DOHH2 (cell line): Measurements from ENCODE around the gene ARID1B.
A peak's percentile ranks its signal among the peaks of the same experiment; 100 is the strongest.

Source experiments
- H3F3A ChIP-seq: fragments of 200-600 bp; sonication (generic), shearing (Covaris generic); 2 replicates; pipeline ENCODE4 v1.6.0; 2016; ENCODE audit warnings: antibody characterized with exemption, mild to moderate bottlenecking; ENCODE audit not compliant: control insufficient read depth, insufficient read depth
- H3K27ac ChIP-seq: fragments of 200-600 bp; sonication (generic); 2 replicates; pipeline ENCODE4 v1.5.1; 2014; ENCODE audit warnings: low read depth, mild to moderate bottlenecking, low read length, moderate library complexity
- H3K27me3 ChIP-seq: fragments of 200-600 bp; sonication (generic); 2 replicates; pipeline ENCODE4 v1.6.1; 2014; ENCODE audit warnings: mild to moderate bottlenecking, low read length, mixed read lengths; ENCODE audit not compliant: control insufficient read depth
- H3K36me3 ChIP-seq: fragments of 200-600 bp; sonication (generic); 2 replicates; pipeline ENCODE4 v1.6.1; 2014; ENCODE audit warnings: mild to moderate bottlenecking, low read length, moderate library complexity, mixed read lengths; ENCODE audit not compliant: control insufficient read depth
- H3K4me1 ChIP-seq: fragments of 200-600 bp; sonication (generic); 2 replicates; pipeline ENCODE4 v1.6.1; 2014; ENCODE audit warnings: mild to moderate bottlenecking, low read length, mixed read lengths; ENCODE audit not compliant: control insufficient read depth
- H3K4me2 ChIP-seq: fragments of 200-600 bp; sonication (generic); 2 replicates; pipeline ENCODE4 v1.6.0; 2014; ENCODE audit warnings: mild to moderate bottlenecking, low read length, moderate library complexity
- H3K4me3 ChIP-seq: fragments of 200-600 bp; sonication (generic); 2 replicates; pipeline ENCODE4 v1.5.1; 2014; ENCODE audit warnings: mild to moderate bottlenecking, low read length, mixed read lengths
- H3K79me2 ChIP-seq: fragments of 200-600 bp; sonication (generic); 2 replicates; pipeline ENCODE4 v1.6.1; 2014; ENCODE audit warnings: mild to moderate bottlenecking, low read length, mixed read lengths; ENCODE audit not compliant: control insufficient read depth
- H3K9me2 ChIP-seq: fragments of 200-600 bp; sonication (generic); replicated peaks from 2 replicates; pipeline ENCODE4 v1.6.1; 2014; ENCODE audit warnings: mild to moderate bottlenecking, low read length, mixed read lengths; ENCODE audit not compliant: control insufficient read depth
- H3K9me3 ChIP-seq: fragments of 200-600 bp; sonication (generic); 2 replicates; pipeline ENCODE4 v1.6.1; 2014; ENCODE audit warnings: antibody characterized with exemption, low read length, mixed read lengths; ENCODE audit not compliant: control insufficient read depth, insufficient read depth
- H4K20me1 ChIP-seq: fragments of 200-600 bp; sonication (generic); 2 replicates; pipeline ENCODE4 v1.6.0; 2014; ENCODE audit warnings: low read depth, mild to moderate bottlenecking, antibody characterized with exemption, low read length, moderate library complexity; ENCODE audit not compliant: control insufficient read depth, insufficient read depth
- EZH2phosphoT487 ChIP-seq: fragments of 200-600 bp; sonication (generic); IDR thresholded peaks from 2 replicates; pipeline ENCODE4 v1.6.1; 2017; ENCODE audit warnings: borderline replicate concordance, mild to moderate bottlenecking, antibody characterized with exemption, low read length, moderate library complexity, mixed read lengths
- TF ChIP-seq, protein P1 (sequence below): fragments of 200-600 bp; sonication (generic); IDR thresholded peaks from one replicate; pipeline ENCODE4 v1.5.1; 2014; ENCODE audit warnings: antibody characterized with exemption, mild to moderate bottlenecking, low read depth, low read length; ENCODE audit not compliant: poor library complexity, severe bottlenecking

Gene ARID1B

DNA sequence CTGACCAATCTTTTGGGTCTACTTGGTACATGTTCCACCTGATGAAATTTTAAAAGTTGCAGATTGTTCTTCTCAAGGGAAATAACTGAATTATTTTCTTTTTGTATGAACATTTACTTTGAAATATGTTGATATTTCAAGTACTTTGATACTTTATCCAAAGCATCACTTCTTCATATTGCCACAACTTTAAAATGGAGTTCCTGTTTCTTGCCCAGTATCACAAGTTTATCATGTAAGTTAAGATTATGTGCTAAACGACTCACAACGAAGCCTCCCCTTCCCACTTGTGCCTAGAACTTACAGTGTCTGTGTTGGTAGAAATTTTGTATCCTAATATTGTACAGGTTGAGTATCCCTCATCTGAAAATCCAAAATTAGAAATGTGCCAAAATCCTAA, 108.4 kb downstream of the ARID1B start:
- H3K27me3 ChIP-seq = no peaks in the 10 kb centered on the region
- H3K4me2 ChIP-seq = peak overlapping the region; percentile 62
- no peak overlapping the region for H3K27ac ChIP-seq
- H4K20me1 ChIP-seq = peaks cover 20% of the 10 kb centered on the region
- peak overlapping the region; percentile 53 for H3K4me3 ChIP-seq
- no peaks in the 10 kb centered on the region; the same call in 1 of the 2 replicates for H3K36me3 ChIP-seq
- TF ChIP-seq, protein P1, sequence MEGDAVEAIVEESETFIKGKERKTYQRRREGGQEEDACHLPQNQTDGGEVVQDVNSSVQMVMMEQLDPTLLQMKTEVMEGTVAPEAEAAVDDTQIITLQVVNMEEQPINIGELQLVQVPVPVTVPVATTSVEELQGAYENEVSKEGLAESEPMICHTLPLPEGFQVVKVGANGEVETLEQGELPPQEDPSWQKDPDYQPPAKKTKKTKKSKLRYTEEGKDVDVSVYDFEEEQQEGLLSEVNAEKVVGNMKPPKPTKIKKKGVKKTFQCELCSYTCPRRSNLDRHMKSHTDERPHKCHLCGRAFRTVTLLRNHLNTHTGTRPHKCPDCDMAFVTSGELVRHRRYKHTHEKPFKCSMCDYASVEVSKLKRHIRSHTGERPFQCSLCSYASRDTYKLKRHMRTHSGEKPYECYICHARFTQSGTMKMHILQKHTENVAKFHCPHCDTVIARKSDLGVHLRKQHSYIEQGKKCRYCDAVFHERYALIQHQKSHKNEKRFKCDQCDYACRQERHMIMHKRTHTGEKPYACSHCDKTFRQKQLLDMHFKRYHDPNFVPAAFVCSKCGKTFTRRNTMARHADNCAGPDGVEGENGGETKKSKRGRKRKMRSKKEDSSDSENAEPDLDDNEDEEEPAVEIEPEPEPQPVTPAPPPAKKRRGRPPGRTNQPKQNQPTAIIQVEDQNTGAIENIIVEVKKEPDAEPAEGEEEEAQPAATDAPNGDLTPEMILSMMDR = no peak
- TF ChIP-seq EZH2phosphoT487 = no peak
- H3K9me2 ChIP-seq = no peaks in the 10 kb centered on the region
- H3K79me2 ChIP-seq = peaks cover 100% of the 10 kb centered on the region
- peaks cover 7% of the 10 kb centered on the region; the same call in 1 of the 2 replicates for H3F3A ChIP-seq
- H3K4me1 ChIP-seq = peaks cover 67% of the 10 kb centered on the region
- H3K9me3 ChIP-seq = no peaks in the 10 kb centered on the region

DNA sequence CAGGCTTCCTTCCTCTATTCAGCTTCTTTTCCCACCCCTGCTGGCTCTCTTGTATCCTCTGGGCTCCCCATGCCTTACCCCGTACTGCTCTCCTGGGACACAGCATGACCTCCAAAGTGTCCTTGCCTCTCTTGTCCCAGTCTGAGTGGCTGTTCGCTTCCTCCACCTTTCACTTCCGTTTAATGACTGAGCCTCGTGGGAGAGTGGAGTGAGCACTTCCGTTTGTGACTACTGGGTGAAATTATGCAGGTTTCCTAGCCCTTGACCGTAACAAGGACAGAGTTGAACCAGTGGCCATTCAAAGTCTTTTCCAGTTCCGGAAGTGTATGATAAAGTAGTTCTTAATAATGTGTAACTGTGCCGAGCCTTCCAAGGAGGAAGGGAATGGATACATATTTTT, 109.2 kb downstream of the ARID1B start:
- Histone ChIP-seq H3K36me3 (no peaks in the 10 kb centered on the region; the same call in 1 of the 2 replicates), H3K4me2 (peak overlapping the region; percentile 62), H3K9me2 (no peaks in the 10 kb centered on the region), H4K20me1 (peaks cover 15% of the 10 kb centered on the region), H3K27ac (0 out of 2 replicates have a peak overlapping the region, but pooled peaks have one; percentile 17), H3F3A (peaks cover 7% of the 10 kb centered on the region; the same call in 1 of the 2 replicates), H3K9me3 (no peaks in the 10 kb centered on the region), H3K4me3 (peak overlapping the region; percentile 53), H3K4me1 (peaks cover 60% of the 10 kb centered on the region), H3K79me2 (peaks cover 100% of the 10 kb centered on the region), H3K27me3 (no peaks in the 10 kb centered on the region)
- no peak for TF ChIP-seq EZH2phosphoT487
- TF ChIP-seq, protein P1 = no peak

DNA sequence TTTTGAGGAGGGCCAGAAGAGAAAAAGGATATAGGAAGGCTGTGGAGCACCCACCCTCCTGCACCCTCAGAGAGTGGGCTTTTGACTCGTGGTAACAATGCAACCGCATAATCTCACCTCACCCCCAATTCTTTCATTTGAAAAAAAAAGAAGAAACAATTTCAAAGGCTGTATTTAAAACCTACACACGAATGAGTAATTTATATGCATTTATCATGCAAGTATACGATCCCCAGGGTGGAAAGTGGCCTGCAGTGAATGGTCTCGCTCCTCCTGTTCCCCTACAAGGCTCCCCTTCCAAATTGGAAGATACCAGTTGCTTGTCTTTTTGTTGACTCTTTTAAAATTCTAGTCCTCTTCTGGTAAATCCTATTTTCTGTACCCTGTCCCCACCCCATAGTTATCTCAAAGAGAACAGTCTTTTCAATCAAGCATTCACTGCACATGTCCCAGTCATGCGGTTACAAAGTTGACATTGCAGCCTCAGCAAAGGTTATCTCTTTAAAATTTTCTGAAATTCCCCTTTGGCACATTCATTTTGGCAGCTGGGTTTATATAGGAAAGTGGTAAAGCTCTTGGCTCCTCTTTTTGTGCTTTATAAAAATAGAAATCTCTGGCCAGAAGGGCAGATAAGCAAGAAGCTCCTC, 110.6 kb downstream of the ARID1B start:
- TF ChIP-seq, protein P1 = no peak
- TF ChIP-seq EZH2phosphoT487 = no peak
- H3F3A ChIP-seq = peaks cover 7% of the 10 kb centered on the region; the same call in 1 of the 2 replicates
- no peaks in the 10 kb centered on the region; the same call in 1 of the 2 replicates for H3K36me3 ChIP-seq
- H3K27me3 ChIP-seq = no peaks in the 10 kb centered on the region
- peaks cover 4% of the 10 kb centered on the region; the same call in 1 of the 2 replicates for H4K20me1 ChIP-seq
- H3K9me2 ChIP-seq = no peaks in the 10 kb centered on the region
- H3K9me3 ChIP-seq = no peaks in the 10 kb centered on the region
- no peak overlapping the region for H3K4me3 ChIP-seq
- no peak overlapping the region for H3K27ac ChIP-seq
- no peak overlapping the region for H3K4me2 ChIP-seq
- H3K79me2 ChIP-seq = peaks cover 98% of the 10 kb centered on the region
- peaks cover 46% of the 10 kb centered on the region for H3K4me1 ChIP-seq
